Testis (tissue), 3 donors: ENCODE data around the gene EIF5A. TPM values are rescaled to one million over a fixed set of nuclear protein-coding genes. Genes with fewer than 3 reads are reported as not detected.

Experiments
- DNase-seq: peaks from one replicate; pipeline ENCODE4 v3.0.0-alpha.2; 2019
- H3K27ac ChIP-seq, 2 donors: fragments of 200-600 bp; sonication (generic); one replicate each; pipeline ENCODE4 v1.5.1; 2019
- H3K27me3 ChIP-seq: fragments of 200-600 bp; sonication (generic); one replicate; pipeline ENCODE4 v1.5.1; 2019
- H3K36me3 ChIP-seq: fragments of 200-600 bp; sonication (generic); one replicate; pipeline ENCODE4 v1.5.1; 2017; ENCODE audit warnings: low read depth; ENCODE audit errors: missing control alignments
- H3K4me1 ChIP-seq: fragments of 200-600 bp; sonication (generic); one replicate; pipeline ENCODE4 v1.5.1; 2019
- H3K4me3 ChIP-seq, 2 donors: fragments of 200-600 bp; sonication (generic); one replicate each; pipeline ENCODE4 v1.5.1; 2017 to 2019
- H3K9me3 ChIP-seq: fragments of 200-600 bp; sonication (generic); one replicate; pipeline ENCODE4 v1.5.1; 2017
- CTCF ChIP-seq, 3 experiments: fragments of 450-650 bp in 2 of 3; fragments of 200-600 bp in 1 of 3; sonication (generic) in 1 of 3; IDR thresholded peaks; one replicate each; pipeline ENCODE4 v1.5.1; 2016 to 2019; ENCODE audit warnings: antibody characterized with exemption in 3 of 3, mild to moderate bottlenecking in 2 of 3, moderate library complexity in 1 of 3
- POLR2A ChIP-seq: fragments of 450-650 bp; IDR thresholded peaks from one replicate; pipeline ENCODE4 v1.6.1; 2017; ENCODE audit warnings: antibody characterized with exemption, mild to moderate bottlenecking, moderate library complexity
- WGBS, 2 donors: methylation state at CpG; one replicate each; pipeline ENCODE4 v1.1.5; 2018; 5-methylcytosine and 5-hydroxymethylcytosine counted together
- intact Hi-C: fragments of 100-400 bp; cut with DNase I; formaldehyde crosslinking; loops from one replicate; pipeline ENCODE4 v1.15.1; 2023; ENCODE audit warnings: low total_unique reads
- polyA plus RNA-seq: library from polyadenylated mRNA; stranded (reverse); fragments of 350-450 nt; fragmentation: Illumina TruSeq; extraction: RNeasy Lipid Tissue Mini Kit (QIAGEN cat#74804); gene quantifications from one replicate; pipeline ENCODE4 v1.2.3, GENCODE V29; 2014; ENCODE audit warnings: low read depth, low replicate concordance; ENCODE audit not compliant: insufficient read depth
- total RNA-seq, 2 donors: library from RNA; depleted of rRNA; stranded (reverse); fragments of >200 nt; gene quantifications; one replicate each; pipeline ENCODE4 v1.2.3, GENCODE V29; 2016

Gene EIF5A
- total and polyA plus RNA-seq, 3 donors from 2014 or later, result 193 to 388 (median 229) TPM

- Histone ChIP-seq H3K4me1 (peaks cover 8% of the 10 kb centered on the region), H3K9me3 (no peaks in the 10 kb centered on the region), H3K27ac (no peak overlapping the region), H3K36me3 (no peaks in the 10 kb centered on the region), H3K27me3 (no peaks in the 10 kb centered on the region), H3K4me3 (peak overlapping the region in 1 of 2 donors; percentile 12)
- WGBS, 2 donors, result 9 to 10% methylated on average over 26 of the region's 26 CpGs
- intact Hi-C loops, result no loop called here
- TF ChIP-seq CTCF (IDR thresholded peaks at IDR 0.05) (no peak), POLR2A (no peak)
- no peak for DNase-seq
Measured at GRCh38 chr17:7262935-7263800, 44.3 kb upstream of the EIF5A start.

GRCh38 chr17:7263801-7264078 is 43.7 kb upstream of the EIF5A start:
- no peak overlapping the region for H3K27ac ChIP-seq

GRCh38 chr17:7266784-7267183 is 40.6 kb upstream of the EIF5A start:
- Histone ChIP-seq H3K36me3 (no peaks in the 10 kb centered on the region), H3K4me3 (no peak overlapping the region), H3K9me3 (no peaks in the 10 kb centered on the region), H3K4me1 (no peaks in the 10 kb centered on the region), H3K27ac (no peak overlapping the region), H3K27me3 (no peaks in the 10 kb centered on the region)
- intact Hi-C loops, result no loop called here
- WGBS, 2 donors, result 43 to 83% methylated on average over 1 of the region's 1 CpG
- TF ChIP-seq POLR2A (no peak), CTCF (IDR thresholded peaks at IDR 0.05) (no peak)
- no peak for DNase-seq

More at GRCh38 chr17:7263801-7264078, 43.7 kb upstream of the EIF5A start:
- DNase-seq, result no peak
- TF ChIP-seq CTCF (IDR thresholded peaks at IDR 0.05), result no peak
- no peak for TF ChIP-seq POLR2A
- intact Hi-C loops, result no loop called here
- Histone ChIP-seq H3K27me3 (no peaks in the 10 kb centered on the region), H3K9me3 (no peaks in the 10 kb centered on the region), H3K4me3 (no peak overlapping the region), H3K36me3 (no peaks in the 10 kb centered on the region), H3K4me1 (peaks cover 8% of the 10 kb centered on the region)
- WGBS, 2 donors, result 28 to 53% methylated on average over 4 of the region's 4 CpGs

- no peaks in the 10 kb centered on the region for H3K36me3 ChIP-seq
- no peaks in the 10 kb centered on the region for H3K9me3 ChIP-seq
- no peaks in the 10 kb centered on the region for H3K27me3 ChIP-seq
- H3K27ac ChIP-seq, result no peak overlapping the region
- DNase-seq, result no peak
- TF ChIP-seq POLR2A, result no peak
- no peak for TF ChIP-seq CTCF (IDR thresholded peaks at IDR 0.05)
- intact Hi-C loops, result no loop called here
- peaks cover 12% of the 10 kb centered on the region for H3K4me1 ChIP-seq
- WGBS, 2 donors, result 88 to 89% methylated on average over 8 of the region's 8 CpGs
- no peak overlapping the region for H3K4me3 ChIP-seq
Measured at GRCh38 chr17:7279448-7279847, 28.0 kb upstream of the EIF5A start.
